DMS153 treated with DMSO at 0.1 percent for 48 hours (cell line): ENCODE results near the gene OLFM2.
"Not testable (repeated sequence)": the region's sequence is repeated elsewhere in the genome, so short reads cannot be mapped to it uniquely, and the experiment has no call there.

Source experiments
- DNase-seq: peaks from one replicate; lab custom pipeline; 2025; ENCODE audit not compliant: unreplicated experiment; lab: John Stamatoyannopoulos, UW

OLFM2 gene

GRCh38 chr19:9936326-9937000, at the start of gene OLFM2:
OLFM2 (minus strand) TSS chr19:9936515; CDS start chr19:9936366, 149 bp downstream.
- DNase-seq = no peak

- DNase-seq = no peak
Observed at GRCh38 chr19:9981406-9982260, 45.3 kb upstream of the OLFM2 start.

GRCh38 chr19:9972103-9972502, 35.8 kb upstream of the OLFM2 start:
- DNase-seq = no peak

- no peak for DNase-seq
Observed at GRCh38 chr19:9971166-9971897, 35.0 kb upstream of the OLFM2 start.

GRCh38 chr19:9970481-9970880, 34.2 kb upstream of the OLFM2 start:
- DNase-seq = no peak

- no peak for DNase-seq
Observed at GRCh38 chr19:9969688-9969975, 33.3 kb upstream of the OLFM2 start.

GRCh38 chr19:9968820-9969687, 32.7 kb upstream of the OLFM2 start:
- DNase-seq = no peak

GRCh38 chr19:9967326-9967725, 31.0 kb upstream of the OLFM2 start:
- no peak for DNase-seq

GRCh38 chr19:9966448-9966847, 30.1 kb upstream of the OLFM2 start:
- no peak for DNase-seq

- DNase-seq = no peak
Observed at GRCh38 chr19:9966024-9966423, 29.7 kb upstream of the OLFM2 start.

GRCh38 chr19:9962623-9963290, 26.4 kb upstream of the OLFM2 start:
- DNase-seq = no peak

- DNase-seq = no peak
Observed at GRCh38 chr19:9961103-9961502, 24.8 kb upstream of the OLFM2 start.

- no peak for DNase-seq
Observed at GRCh38 chr19:9958379-9958821, 22.1 kb upstream of the OLFM2 start.

- no peak for DNase-seq
Observed at GRCh38 chr19:9956956-9957355, 20.6 kb upstream of the OLFM2 start.

- DNase-seq = no peak
Observed at GRCh38 chr19:9953802-9954542, 17.7 kb upstream of the OLFM2 start.

- DNase-seq = no peak
Observed at GRCh38 chr19:9952276-9952675, 16.0 kb upstream of the OLFM2 start.

GRCh38 chr19:9947441-9947840, 11.1 kb upstream of the OLFM2 start:
- DNase-seq = no peak

- DNase-seq = not testable (repeated sequence)
Observed at GRCh38 chr19:9946528-9947125, 10.3 kb upstream of the OLFM2 start.

- no peak for DNase-seq
Observed at GRCh38 chr19:9945319-9945966, 9.1 kb upstream of the OLFM2 start.
